ENCODE data around the gene EHMT1. TPM values are rescaled to one million over a fixed set of nuclear protein-coding genes. Genes with fewer than 3 reads are reported as not detected.

EHMT1 gene
- total and polyA plus RNA-seq, 2 of the 8 experiments (the other 6 are each of a cell fraction or from before 2014, with no cell fraction given): 95.7 to 163 TPM

DNA sequence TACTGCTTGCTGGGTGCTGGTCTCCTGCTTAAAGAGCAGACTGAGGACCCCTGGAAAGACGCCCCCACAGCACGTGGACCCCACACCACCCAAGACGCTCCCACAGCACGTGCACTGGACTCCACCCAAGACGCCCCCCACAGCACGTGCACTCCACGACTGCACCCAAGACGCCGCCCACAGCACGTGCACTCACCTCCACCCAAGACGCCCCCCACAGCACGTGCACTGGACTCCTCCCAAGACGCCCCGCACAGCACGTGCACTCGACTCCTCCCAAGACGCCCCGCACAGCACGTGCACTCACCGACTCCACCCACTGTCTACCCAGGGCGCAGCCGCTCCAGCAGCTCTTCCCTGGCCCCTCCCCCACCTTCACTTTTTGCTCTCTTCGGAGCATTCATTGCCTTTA, 50.5 kb downstream of the EHMT1 start:
- 89% methylated on average over 23 of the region's 23 CpGs; no CpG with 5 or more reads in 1 of the 2 experiments for WGBS, 2 experiments (ENCODE audit: extremely low coverage in 1 of 2, insufficient coverage in 1 of 2, insufficient read length in 1 of 2, insufficient replicate concordance in 2 of 2, low coverage in 1 of 2, low lambda C conversion rate in 2 of 2, missing lambda C conversion rate in 1 of 2)
- peak overlapping the region; percentile 81 for H2BK120ac ChIP-seq (replicated peaks; ENCODE audit: low read depth, low read length)
- H3K36me3 ChIP-seq (ENCODE audit: control insufficient read depth in 2 of 4, insufficient read depth in 4 of 4, low read length in 3 of 4): peaks cover 0 to 2% (median 0%) of the 10 kb centered on the region in 4 experiments; a peak in 1 of 8 replicates
- H3K18ac ChIP-seq (ENCODE audit: extremely low read depth, low read length): peak overlapping the region; percentile 51
- peak overlapping the region; percentile 91 for H2BK5ac ChIP-seq (ENCODE audit: low read depth, low read length)
- no peak overlapping the region for H3K9ac ChIP-seq (replicated peaks in 1 of 4; ENCODE audit: extremely low read depth in 1 of 4, low read depth in 3 of 4, low read length in 3 of 4)
- peak overlapping the region; percentile 95; the same call in 1 of the 2 replicates for H4K8ac ChIP-seq (ENCODE audit: extremely low read depth, insufficient read depth, low read length)
- DNase-seq (ENCODE audit: low read depth in 1 of 2, low spot score in 2 of 2): no peak
- TF ChIP-seq, protein P1, sequence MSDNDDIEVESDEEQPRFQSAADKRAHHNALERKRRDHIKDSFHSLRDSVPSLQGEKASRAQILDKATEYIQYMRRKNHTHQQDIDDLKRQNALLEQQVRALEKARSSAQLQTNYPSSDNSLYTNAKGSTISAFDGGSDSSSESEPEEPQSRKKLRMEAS (IDR thresholded peaks at IDR 0.05): peak; percentile 46; the same call in 1 of the 2 replicates
- no peak for TF ChIP-seq MAFK (IDR thresholded peaks at IDR 0.05; ENCODE audit: low read depth, low read length)
- TF ChIP-seq BACH1 (IDR thresholded peaks at IDR 0.05; ENCODE audit: low read length): peak; percentile 35; the same call in 1 of the 2 replicates
- no peak for TF ChIP-seq KDM5A (IDR thresholded peaks at IDR 0.05; ENCODE audit: low read length)
- H2AK5ac ChIP-seq (ENCODE audit: low read depth, low read length): peak overlapping the region; percentile 56
- no peak overlapping the region for H3K4me2 ChIP-seq (ENCODE audit: insufficient read depth in 1 of 2, low read depth in 2 of 2, low read length in 2 of 2)
- no peak overlapping the region for H2AFZ ChIP-seq (ENCODE audit: low read length)
- H3K79me1 ChIP-seq (ENCODE audit: low read depth, low read length): peaks cover 17% of the 10 kb centered on the region
- peak overlapping the region; percentile 86; the same call in 1 of the 2 replicates for H2BK12ac ChIP-seq (ENCODE audit: low read depth, low read length)
- H2BK20ac ChIP-seq (ENCODE audit: low read length): 0 out of 2 replicates have a peak overlapping the region, but pooled peaks have one; percentile 55
- ChIA-PET POLR2A (ENCODE audit: partially characterized antibody) (interaction anchor here (0.6 to 3.9 kb wide), 6 partner anchors 9 to 98 kb away, joined by 3 to 21 read pairs (median 4); partner anchors contain the start of gene EHMT1), CTCF (ENCODE audit: partially characterized antibody) (interaction anchor here (1.4 to 7.0 kb wide), 7 partner anchors 9 to 88 kb away, joined by 3 to 98 read pairs (median 36); partner anchors contain the start of gene DPH7)
- H3K4ac ChIP-seq (replicated peaks; ENCODE audit: insufficient read length, low read depth, low read length): peak overlapping the region; percentile 95
- H3K14ac ChIP-seq (ENCODE audit: insufficient read length): no peak overlapping the region
- peaks cover 7% of the 10 kb centered on the region; the same call in 1 of the 2 replicates for H3K23me2 ChIP-seq (ENCODE audit: low read depth, low read length)
- peak overlapping the region; percentile 88 for H2BK15ac ChIP-seq (ENCODE audit: low read length)
- H3K4me3 ChIP-seq (ENCODE audit: extremely low read depth in 1 of 4, insufficient read depth in 2 of 4, low read depth in 3 of 4, low read length in 4 of 4): no peak overlapping the region
- H3K79me2 ChIP-seq (ENCODE audit: control insufficient read depth in 1 of 2, insufficient read depth in 2 of 2, low read length in 2 of 2): peaks cover 12 to 93% of the 10 kb centered on the region in 2 experiments
- peak overlapping the region; percentile 95 for H4K91ac ChIP-seq (replicated peaks; ENCODE audit: insufficient read length, low read length)
- peaks cover 10 to 18% of the 10 kb centered on the region in 2 experiments for H4K20me1 ChIP-seq (replicated peaks in 1 of 2; ENCODE audit: control insufficient read depth in 1 of 2, insufficient read depth in 2 of 2, low read length in 2 of 2)
- no peaks in the 10 kb centered on the region for H3K27me3 ChIP-seq (replicated peaks in 1 of 4; ENCODE audit: control insufficient read depth in 3 of 4, extremely low read depth in 1 of 4, insufficient read depth in 3 of 4, low read length in 3 of 4)
- no peak overlapping the region for H4K5ac ChIP-seq (ENCODE audit: insufficient read length, low read depth, low read length)
- peaks cover 39 to 71% (median 49%) of the 10 kb centered on the region in 4 experiments for H3K4me1 ChIP-seq (replicated peaks in 1 of 4; ENCODE audit: control insufficient read depth in 3 of 4, insufficient read depth in 4 of 4, low read length in 3 of 4)
- no peak for FAIRE-seq
- H3K27ac ChIP-seq (ENCODE audit: low read depth, low read length): 0 out of 2 replicates have a peak overlapping the region, but pooled peaks have one; percentile 1
- no peak overlapping the region for H3K23ac ChIP-seq (ENCODE audit: insufficient read length)
- H3K56ac ChIP-seq (replicated peaks; ENCODE audit: insufficient read length, low read depth, low read length): no peak overlapping the region
- H3K9me3 ChIP-seq (ENCODE audit: insufficient read depth in 2 of 2, low read depth in 1 of 2, low read length in 1 of 2): no peaks in the 10 kb centered on the region

All from H1 (cell line).